Measurements from ENCODE around the gene KIAA1671. TPM values are rescaled to one million over a fixed set of nuclear protein-coding genes. Genes with fewer than 3 reads are reported as not detected.
"Not testable (repeated sequence)": the region's sequence is repeated elsewhere in the genome, so short reads cannot be mapped to it uniquely, and the experiment has no call there.

Gene KIAA1671
- total RNA-seq, 2 experiments from 2014 or later = 9.4 to 10.6 TPM

GRCh38 chr22:25183949-25184619 lies 231.6 kb downstream of the KIAA1671 start:
- CTCF ChIA-PET = no interaction called here
- POLR2A ChIA-PET = no interaction called here

DNA sequence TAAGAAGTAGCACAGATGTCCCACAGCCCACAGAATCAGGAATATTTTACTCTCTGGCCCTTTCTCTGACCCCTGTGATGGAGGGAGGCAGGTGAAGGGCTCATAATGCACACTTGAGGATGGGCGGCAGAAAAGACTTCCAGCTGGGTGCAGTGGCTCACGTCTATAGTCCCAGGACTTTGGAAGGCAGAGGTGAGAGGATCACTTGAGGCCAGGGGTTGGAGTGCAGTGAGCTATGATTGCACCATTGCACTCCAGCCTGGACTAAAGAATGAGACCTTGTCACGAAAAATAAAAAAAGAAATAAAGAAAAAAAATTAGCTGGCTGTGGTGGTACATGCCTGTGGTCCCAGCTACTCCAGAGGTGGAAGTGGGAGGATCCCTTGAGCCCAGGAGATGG lies 233.6 kb downstream of the KIAA1671 start:
- ChIA-PET CTCF (no interaction called here), POLR2A (interaction anchor here (0.5 kb wide), 1 partner anchor 208 kb away, joined by 5 read pairs; no protein-coding TSS in a partner anchor)

DNA sequence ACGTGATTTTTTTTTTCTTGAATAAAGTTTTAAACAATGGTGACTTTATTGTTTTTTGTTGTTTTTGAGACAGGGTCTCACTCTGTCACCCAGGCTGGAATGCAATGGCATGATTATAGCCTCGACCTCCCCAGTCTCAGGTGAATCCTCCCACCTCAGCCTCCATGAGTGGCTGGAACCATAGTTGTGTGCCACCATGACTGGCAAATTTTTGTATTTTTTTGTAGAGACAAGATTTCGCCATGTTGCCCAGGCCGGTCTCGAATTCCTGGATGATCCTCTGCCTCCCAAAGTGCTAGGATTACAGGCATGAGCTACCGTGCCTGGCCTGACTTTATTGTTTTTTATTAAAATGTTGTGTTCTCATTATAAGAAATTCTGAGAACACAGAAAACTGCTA lies 235.0 kb downstream of the KIAA1671 start:
- ChIA-PET CTCF (no interaction called here), POLR2A (no interaction called here)

- ChIA-PET CTCF (no interaction called here), POLR2A (no interaction called here)
These were observed 239.9 kb downstream of the KIAA1671 start for GRCh38 chr22:25192406-25192805.

- ChIA-PET POLR2A (no interaction called here), CTCF (interaction anchor here (0.5 to 1.2 kb wide), 2 partner anchors 9 to 137 kb away, joined by 3 to 5 read pairs; no protein-coding TSS in a partner anchor)
These were observed 240.6 kb downstream of the KIAA1671 start for GRCh38 chr22:25193130-25193529.

DNA sequence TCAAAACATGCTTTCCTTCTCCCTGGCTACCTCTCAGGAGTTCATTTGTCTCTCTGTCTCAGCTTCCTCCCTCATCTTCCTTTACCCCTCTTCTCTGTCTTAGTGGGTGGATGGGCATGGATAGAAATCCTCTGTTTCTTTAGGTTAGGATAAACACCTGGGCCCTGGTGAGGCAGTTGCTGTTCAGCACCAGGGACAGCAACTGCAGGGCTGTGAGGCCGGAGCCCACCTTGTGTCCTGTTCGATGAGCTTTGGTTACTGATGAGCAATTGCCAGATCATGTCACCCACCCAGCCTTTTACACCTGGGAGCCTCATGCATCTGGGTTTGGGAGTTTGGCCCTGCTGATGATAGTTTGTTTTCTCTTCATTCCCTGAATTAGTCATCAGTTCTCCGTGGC lies 241.0 kb downstream of the KIAA1671 start:
- CTCF ChIA-PET = interaction anchor here (0.5 to 1.2 kb wide), 2 partner anchors 9 to 137 kb away, joined by 3 to 5 read pairs; no protein-coding TSS in a partner anchor
- POLR2A ChIA-PET = no interaction called here

GRCh38 chr22:25196326-25196725 lies 243.8 kb downstream of the KIAA1671 start:
- CTCF ChIA-PET = interaction anchor here (1.4 kb wide), 1 partner anchor 138 kb away, joined by 4 read pairs; no protein-coding TSS in a partner anchor
- POLR2A ChIA-PET = no interaction called here

- ChIA-PET POLR2A (no interaction called here), CTCF (interaction anchor here (1.4 kb wide), 1 partner anchor 137 kb away, joined by 4 read pairs; no protein-coding TSS in a partner anchor)
These were observed 244.8 kb downstream of the KIAA1671 start for GRCh38 chr22:25197340-25197739.

DNA sequence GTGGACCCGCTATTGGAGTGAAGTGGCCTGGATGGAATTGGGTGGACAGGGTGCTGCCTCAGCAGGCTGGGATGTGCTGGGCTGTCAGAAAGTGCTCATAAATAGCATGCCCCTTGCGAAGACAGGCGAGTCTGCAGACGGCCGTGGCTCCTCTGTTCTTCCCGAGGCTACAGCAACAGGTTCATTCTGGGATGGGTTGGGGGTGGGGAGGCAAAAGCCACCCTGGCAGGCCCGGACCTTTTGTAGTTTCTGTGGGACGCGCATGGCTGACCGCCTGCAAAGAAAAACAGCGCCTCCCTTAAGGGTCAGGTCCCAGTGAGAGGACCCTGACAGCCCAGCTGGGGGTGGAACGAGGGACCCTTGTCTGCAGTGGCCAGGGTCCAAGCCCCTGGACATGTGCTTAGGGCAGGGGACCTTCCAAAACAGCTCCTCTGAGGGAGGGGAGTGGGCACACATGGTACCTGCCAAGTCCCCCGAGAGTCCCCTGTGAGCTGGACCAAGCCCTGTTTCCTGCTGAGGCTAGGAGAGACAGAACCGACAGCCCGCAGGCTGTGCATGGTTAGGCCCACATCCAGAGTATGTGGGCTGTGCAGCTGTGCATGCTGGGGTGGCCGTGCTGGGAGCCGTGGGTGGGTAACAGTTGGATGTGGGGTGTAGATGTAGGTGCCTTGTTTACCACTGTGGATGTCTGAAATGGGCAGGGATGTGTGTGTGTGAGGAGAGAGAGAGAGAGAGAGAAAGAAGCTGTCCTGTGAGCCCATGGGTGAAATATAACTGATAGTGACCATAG lies 247.4 kb downstream of the KIAA1671 start, which contains the start of gene CRYBB3:
Gene CRYBB3, plus strand, starts transcription at position 128 of the 790 bp plus-strand sequence. CDS start 1,539 bp downstream, outside the sequence.
- POLR2A ChIA-PET = no interaction called here
- CTCF ChIA-PET = interaction anchor here (0.5 kb wide), 1 partner anchor 655 kb away, joined by 3 read pairs; no protein-coding TSS in a partner anchor

DNA sequence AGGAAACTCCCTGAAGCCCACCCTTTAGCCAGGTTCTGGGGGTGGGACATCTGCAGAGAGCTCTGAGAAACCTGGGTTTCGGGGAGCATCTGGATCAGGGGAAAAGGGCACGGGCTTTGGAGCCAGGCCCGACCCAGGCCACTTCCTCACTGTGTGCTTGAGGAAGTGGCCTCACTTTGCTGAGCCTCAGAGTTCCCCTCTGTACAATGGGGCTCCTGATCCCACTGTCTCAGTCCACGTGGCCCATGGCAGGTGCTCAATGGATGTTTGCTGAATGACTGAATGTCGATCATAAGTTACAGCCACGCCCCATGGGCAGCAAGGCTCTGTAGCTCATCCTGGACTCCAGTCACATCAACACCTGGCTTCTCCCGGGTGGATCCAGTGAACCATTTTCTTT lies 248.5 kb downstream of the KIAA1671 start:
- POLR2A ChIA-PET = no interaction called here

GRCh38 chr22:25201557-25202273 lies 249.2 kb downstream of the KIAA1671 start:
- CTCF ChIA-PET = interaction anchor here (0.9 to 1.8 kb wide), 9 partner anchors 8 to 1129 kb away, joined by 3 to 7 read pairs (median 4); no protein-coding TSS in a partner anchor
- POLR2A ChIA-PET = interaction anchor here (0.5 kb wide), 1 partner anchor 143 kb away, joined by 11 read pairs; no protein-coding TSS in a partner anchor

More for the DNA sequence above, 248.5 kb downstream of the KIAA1671 start:
- CTCF ChIA-PET = no interaction called here

DNA sequence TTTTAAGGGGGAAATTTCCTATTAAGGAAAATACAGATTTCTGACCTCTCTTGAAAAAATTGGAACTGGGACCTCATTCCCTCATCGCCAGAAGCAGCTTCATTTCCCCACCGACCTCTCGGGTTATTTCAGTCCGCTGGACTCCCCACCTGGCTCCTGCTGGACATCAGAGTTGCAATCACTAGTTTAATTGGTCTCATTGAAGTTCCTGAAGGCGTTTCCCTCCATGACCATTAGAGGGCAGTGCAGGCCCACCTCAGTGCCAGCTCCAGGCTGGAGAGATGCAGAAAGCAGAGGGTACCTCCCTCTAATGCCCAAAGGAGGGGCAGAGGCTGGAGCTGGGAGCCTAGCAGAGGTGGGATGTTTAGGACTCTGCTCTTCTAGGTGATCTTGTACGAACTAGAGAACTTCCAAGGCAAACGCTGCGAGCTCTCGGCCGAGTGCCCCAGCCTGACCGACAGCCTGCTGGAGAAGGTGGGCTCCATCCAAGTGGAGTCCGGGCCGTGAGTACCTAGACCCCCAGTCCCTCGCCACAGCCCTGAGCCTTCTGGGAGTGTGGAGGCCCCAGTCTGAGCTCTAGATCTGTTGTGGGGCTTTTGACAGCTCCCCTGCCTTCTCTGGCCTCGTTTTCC lies 249.9 kb downstream of the KIAA1671 start:
- POLR2A ChIA-PET = no interaction called here
- CTCF ChIA-PET = interaction anchor here (0.7 to 1.8 kb wide), 10 partner anchors 9 to 1128 kb away, joined by 3 to 7 read pairs (median 4); no protein-coding TSS in a partner anchor

GRCh38 chr22:25203082-25203481 lies 250.6 kb downstream of the KIAA1671 start:
- POLR2A ChIA-PET = no interaction called here
- CTCF ChIA-PET = interaction anchor here (1.1 to 1.8 kb wide), 6 partner anchors 10 to 152 kb away, joined by 3 to 7 read pairs (median 5); no protein-coding TSS in a partner anchor

DNA sequence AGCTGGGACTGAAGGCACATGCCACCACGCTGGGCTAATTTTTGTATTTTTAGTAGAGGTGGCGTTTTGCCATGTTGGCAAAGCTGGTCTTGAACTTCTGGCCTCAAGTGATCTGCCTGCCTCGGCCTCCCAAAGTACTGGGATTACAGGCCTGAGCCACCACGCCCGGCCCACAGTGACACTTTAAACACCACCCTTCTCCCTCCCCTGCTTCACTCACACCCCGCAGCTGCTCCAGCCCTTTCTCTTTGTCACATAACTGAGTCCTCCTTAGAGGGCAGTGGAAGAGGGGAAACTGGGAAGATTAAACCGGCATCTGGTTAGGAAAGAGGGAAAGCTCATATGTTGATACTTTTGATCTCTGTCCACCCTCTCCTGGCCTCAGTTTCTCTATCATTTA lies 252.0 kb downstream of the KIAA1671 start:
- POLR2A ChIA-PET, CTCF ChIA-PET: not testable (repeated sequence)

GRCh38 chr22:25205847-25206246 lies 253.3 kb downstream of the KIAA1671 start:
- CTCF ChIA-PET = no interaction called here
- POLR2A ChIA-PET = no interaction called here

- ChIA-PET POLR2A (no interaction called here), CTCF (no interaction called here)
These were observed 254.5 kb downstream of the KIAA1671 start for GRCh38 chr22:25206998-25207397.

DNA sequence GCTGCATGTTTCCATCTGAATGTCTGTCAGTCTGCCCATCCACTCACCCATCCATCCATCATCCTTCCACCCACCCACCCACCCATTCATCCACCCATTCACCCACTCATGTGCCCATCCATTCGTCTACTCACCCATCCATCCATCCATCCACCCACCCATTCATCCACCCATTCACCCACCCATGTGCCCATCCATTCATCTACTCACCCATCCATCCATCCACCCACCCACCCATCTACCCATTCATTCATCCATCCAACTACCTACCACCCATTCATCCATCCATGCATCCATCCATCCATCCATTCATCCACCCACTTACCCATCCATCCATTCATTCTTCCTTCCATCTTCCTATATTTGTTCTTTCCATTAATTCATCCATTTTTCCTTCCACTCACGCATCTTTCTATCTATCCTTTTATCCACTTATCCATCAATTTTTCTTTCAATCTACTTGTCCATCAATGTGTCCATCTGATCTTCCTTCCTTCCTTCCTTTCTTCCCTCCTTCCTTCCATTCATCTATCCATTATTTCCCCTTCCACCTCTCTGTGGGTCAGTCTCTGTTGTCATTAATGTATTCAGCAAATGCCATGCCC lies 255.1 kb downstream of the KIAA1671 start:
- ChIA-PET CTCF (no interaction called here), POLR2A (no interaction called here)

GRCh38 chr22:25208328-25208727 lies 255.8 kb downstream of the KIAA1671 start:
- CTCF ChIA-PET = no interaction called here
- POLR2A ChIA-PET = no interaction called here

All from activated CD8-positive, alpha-beta memory T cell treated with anti-CD3 and anti-CD28 coated beads for 36 hours (primary cell).